Measurements from ENCODE around the gene ADGRG7. TPM values are rescaled to one million over a fixed set of nuclear protein-coding genes. Genes with fewer than 3 reads are reported as not detected.

ADGRG7 gene
- total RNA-seq, 4 donors from 2014 or later: not detected

DNA sequence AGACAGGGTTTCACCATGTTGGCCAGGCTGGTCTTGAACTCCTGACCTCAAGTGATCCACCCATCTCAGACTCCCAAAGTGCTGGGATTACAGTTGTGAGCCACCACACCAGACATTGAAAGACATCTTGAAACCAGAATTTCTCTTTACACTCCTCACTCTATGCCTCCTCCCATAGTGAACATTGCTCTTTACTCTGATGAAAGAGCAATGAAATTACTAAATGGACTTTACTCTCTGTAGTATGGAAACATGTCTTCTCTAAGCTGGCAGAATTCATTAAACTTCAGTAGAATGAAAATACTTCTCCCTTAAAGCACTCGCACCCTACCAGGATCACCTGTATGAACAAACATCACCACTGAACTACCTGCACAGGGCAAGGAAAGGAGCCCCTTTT, 72.1 kb downstream of the ADGRG7 start:
- Histone ChIP-seq H3K4me3 (no peak overlapping the region), H3K9me3 (peaks cover 0 to 5% (median 0%) of the 10 kb centered on the region in 4 donors), H3K36me3 (no peaks in the 10 kb centered on the region), H3K4me1 (no peaks in the 10 kb centered on the region), H3K27me3 (no peaks in the 10 kb centered on the region), H3K27ac (replicated peaks in 1 of 4) (no peak overlapping the region)
- TF ChIP-seq, protein P1, sequence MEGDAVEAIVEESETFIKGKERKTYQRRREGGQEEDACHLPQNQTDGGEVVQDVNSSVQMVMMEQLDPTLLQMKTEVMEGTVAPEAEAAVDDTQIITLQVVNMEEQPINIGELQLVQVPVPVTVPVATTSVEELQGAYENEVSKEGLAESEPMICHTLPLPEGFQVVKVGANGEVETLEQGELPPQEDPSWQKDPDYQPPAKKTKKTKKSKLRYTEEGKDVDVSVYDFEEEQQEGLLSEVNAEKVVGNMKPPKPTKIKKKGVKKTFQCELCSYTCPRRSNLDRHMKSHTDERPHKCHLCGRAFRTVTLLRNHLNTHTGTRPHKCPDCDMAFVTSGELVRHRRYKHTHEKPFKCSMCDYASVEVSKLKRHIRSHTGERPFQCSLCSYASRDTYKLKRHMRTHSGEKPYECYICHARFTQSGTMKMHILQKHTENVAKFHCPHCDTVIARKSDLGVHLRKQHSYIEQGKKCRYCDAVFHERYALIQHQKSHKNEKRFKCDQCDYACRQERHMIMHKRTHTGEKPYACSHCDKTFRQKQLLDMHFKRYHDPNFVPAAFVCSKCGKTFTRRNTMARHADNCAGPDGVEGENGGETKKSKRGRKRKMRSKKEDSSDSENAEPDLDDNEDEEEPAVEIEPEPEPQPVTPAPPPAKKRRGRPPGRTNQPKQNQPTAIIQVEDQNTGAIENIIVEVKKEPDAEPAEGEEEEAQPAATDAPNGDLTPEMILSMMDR (IDR thresholded peaks at IDR 0.05): no peak
- TF ChIP-seq POLR2A (IDR thresholded peaks at IDR 0.05; ENCODE audit: low read depth): no peak
- TF ChIP-seq POLR2AphosphoS5 (IDR thresholded peaks at IDR 0.05): no peak
- TF ChIP-seq EP300 (IDR thresholded peaks at IDR 0.05): no peak
- intact Hi-C loops (cut with DNase I): no loop called here
- no peak for DNase-seq (ENCODE audit: extremely low spot score)
- WGBS: 100% methylated on average over 1 of the region's 1 CpG

DNA sequence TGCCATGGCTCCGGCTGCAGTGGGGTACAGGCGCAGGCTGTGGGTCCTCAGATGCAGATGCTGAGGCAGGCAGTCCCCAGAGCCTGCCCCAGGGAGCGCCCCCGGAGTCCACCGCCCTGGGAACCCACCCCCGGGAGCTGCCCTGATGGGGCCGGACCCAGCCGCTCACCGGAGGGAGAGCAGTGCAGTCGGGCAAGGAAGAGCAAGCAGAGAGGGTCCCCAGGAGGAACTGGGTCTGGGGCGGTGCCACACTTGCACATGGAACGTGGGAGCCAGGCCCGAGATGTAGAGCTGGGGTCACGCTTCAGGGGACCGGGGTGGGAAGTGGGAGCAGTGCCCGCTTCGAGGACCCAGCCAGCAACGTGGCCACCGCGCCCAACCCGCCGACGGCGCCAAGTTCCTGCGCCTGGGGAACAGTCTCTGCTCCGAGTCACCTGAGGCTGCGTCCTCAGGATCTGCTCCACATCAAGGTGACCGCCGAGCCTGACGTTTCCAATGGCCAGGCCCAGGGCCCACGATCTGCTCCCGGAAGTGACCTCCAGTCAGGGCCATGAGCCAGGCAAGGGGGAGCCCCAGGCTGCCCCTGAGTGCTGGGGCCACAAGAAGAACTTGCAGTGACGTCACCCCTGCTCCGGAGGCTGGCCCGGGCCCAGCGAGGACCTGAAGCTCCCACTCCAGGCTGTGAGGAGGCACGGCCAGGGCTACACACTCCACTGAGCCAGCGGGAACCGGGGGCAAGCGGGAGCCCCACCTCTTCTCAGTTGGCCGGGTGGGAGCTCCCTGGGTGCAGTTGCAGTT, 72.9 kb downstream of the ADGRG7 start:
- DNase-seq (ENCODE audit: extremely low spot score): no peak
- Histone ChIP-seq H3K27ac (replicated peaks in 1 of 4) (no peak overlapping the region), H3K4me3 (peak overlapping the region in 2 of 4 donors; percentile 14 to 21), H3K9me3 (peaks cover 0 to 5% (median 0%) of the 10 kb centered on the region in 4 donors), H3K4me1 (no peaks in the 10 kb centered on the region), H3K36me3 (no peaks in the 10 kb centered on the region), H3K27me3 (no peaks in the 10 kb centered on the region)
- TF ChIP-seq POLR2AphosphoS5 (IDR thresholded peaks at IDR 0.05) (no peak), EP300 (IDR thresholded peaks at IDR 0.05) (no peak), POLR2A (IDR thresholded peaks at IDR 0.05; ENCODE audit: low read depth) (no peak)
- TF ChIP-seq, protein P1 (IDR thresholded peaks at IDR 0.05): no peak
- 90% methylated on average over 4 of the region's 41 CpGs for WGBS
- intact Hi-C loops (cut with DNase I): no loop called here

DNA sequence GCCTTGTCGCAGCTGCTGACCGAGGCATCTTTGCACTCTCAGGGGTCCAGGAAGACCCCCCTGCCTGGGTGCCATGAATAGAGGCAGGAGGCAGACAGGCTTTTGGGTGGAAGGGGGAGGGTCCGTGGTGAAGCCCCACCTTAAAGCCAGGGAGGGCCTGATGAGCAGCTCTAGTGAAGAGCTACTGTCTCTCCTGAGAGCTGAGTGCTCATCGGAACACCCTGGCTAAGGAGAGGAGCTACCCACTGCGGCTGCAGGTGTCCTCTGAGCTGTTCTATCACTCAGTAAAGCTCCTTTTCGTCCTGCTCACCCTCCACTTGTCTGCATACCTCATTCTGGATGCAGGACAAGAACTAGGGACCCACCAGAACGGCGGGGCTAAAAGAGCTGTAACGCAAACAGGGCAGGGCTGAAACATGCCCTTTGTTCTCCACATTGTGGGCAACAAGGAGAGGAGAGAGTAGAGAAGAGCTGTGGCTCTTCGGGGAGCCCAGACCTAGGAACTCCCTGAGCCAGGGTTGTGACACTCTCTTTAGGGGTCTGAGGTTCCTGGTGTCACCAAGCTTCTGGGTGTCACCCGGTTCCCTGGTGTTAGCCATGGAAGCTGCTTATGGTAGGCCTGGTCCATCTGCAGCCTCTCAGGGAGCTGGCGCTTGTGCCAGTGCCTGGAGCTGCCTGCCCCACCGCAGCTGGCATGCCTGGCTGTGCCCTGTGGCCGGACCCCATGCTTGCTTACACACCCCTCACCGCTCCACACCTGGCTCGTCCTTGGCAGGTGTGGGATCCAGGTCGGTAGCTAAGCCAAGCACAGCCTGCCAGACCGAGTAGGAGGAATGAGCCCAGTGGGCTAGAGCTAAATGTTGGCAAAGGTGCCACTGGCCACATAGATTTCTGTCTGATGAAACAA, 73.7 kb downstream of the ADGRG7 start:
- peak overlapping the region in 2 of 4 donors; percentile 14 to 21 for H3K4me3 ChIP-seq
- intact Hi-C loops (cut with DNase I): no loop called here

DNA sequence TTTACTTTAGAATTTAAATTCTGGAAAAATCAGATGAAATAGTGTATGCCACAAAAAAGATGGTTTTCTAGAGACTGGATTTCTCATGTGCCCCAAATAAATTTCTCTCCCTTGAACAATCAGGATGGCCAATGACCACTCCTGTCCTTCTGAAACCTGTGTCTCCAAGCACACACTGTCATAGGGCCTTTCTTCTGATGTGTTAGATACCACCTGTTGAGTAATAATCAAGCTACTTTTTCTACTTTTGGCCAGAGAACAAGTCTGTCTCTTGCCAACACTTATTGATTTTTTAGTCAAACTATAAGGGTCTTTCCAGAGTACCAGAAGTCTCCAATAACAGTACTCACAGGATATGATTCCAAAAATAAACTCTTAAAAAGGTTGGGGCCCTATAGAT, 83.8 kb downstream of the ADGRG7 start:
- intact Hi-C loops (cut with DNase I): no loop called here
- Histone ChIP-seq H3K9me3 (no peaks in the 10 kb centered on the region), H3K4me3 (no peak overlapping the region), H3K4me1 (no peaks in the 10 kb centered on the region), H3K27ac (replicated peaks in 1 of 4) (no peak overlapping the region), H3K27me3 (peaks cover 0 to 41% (median 3%) of the 10 kb centered on the region in 4 donors), H3K36me3 (no peaks in the 10 kb centered on the region)
- no peak for DNase-seq (ENCODE audit: extremely low spot score)
- TF ChIP-seq EP300 (IDR thresholded peaks at IDR 0.05) (no peak), POLR2A (IDR thresholded peaks at IDR 0.05; ENCODE audit: low read depth) (no peak), POLR2AphosphoS5 (IDR thresholded peaks at IDR 0.05) (no peak)
- TF ChIP-seq, protein P1 (IDR thresholded peaks at IDR 0.05): no peak

More for the DNA sequence above, 73.7 kb downstream of the ADGRG7 start:
- TF ChIP-seq, protein P1 (IDR thresholded peaks at IDR 0.05): no peak
- TF ChIP-seq POLR2A (IDR thresholded peaks at IDR 0.05; ENCODE audit: low read depth): no peak
- TF ChIP-seq POLR2AphosphoS5 (IDR thresholded peaks at IDR 0.05): no peak
- TF ChIP-seq EP300 (IDR thresholded peaks at IDR 0.05): no peak
- H3K27me3 ChIP-seq: no peaks in the 10 kb centered on the region
- H3K36me3 ChIP-seq: no peaks in the 10 kb centered on the region
- WGBS: 90% methylated on average over 13 of the region's 18 CpGs
- no peaks in the 10 kb centered on the region for H3K4me1 ChIP-seq
- H3K9me3 ChIP-seq: no peaks in the 10 kb centered on the region
- DNase-seq (ENCODE audit: extremely low spot score): no peak
- no peak overlapping the region for H3K27ac ChIP-seq (replicated peaks in 1 of 4)
